ENCODE results near the gene PPP1CC. TPM values are rescaled to one million over a fixed set of nuclear protein-coding genes. Genes with fewer than 3 reads are reported as not detected.

The PPP1CC gene
- total RNA-seq, 1 donor from 2014 or later: 174 TPM

GRCh38 chr12:110721570-110721969 is 21.1 kb downstream of the PPP1CC start:
- no peaks in the 10 kb centered on the region for H3K9me3 Mint-ChIP-seq
- no peak for TF ChIP-seq CTCF (conservative IDR thresholded peaks at IDR 0.05)
- no peak overlapping the region for H3K4me3 Mint-ChIP-seq
- peaks cover 5% of the 10 kb centered on the region for H3K4me1 Mint-ChIP-seq (ENCODE audit: unreplicated experiment)
- no peak for DNase-seq (ENCODE audit: extremely low spot score, unreplicated experiment)
- H3K27ac Mint-ChIP-seq: no peak overlapping the region
- peaks cover 46% of the 10 kb centered on the region for H3K36me3 Mint-ChIP-seq
- no peaks in the 10 kb centered on the region for H3K27me3 Mint-ChIP-seq

- no peak overlapping the region for H3K4me3 Mint-ChIP-seq
- peaks cover 40% of the 10 kb centered on the region for H3K36me3 Mint-ChIP-seq
- no peaks in the 10 kb centered on the region for H3K9me3 Mint-ChIP-seq
- H3K27me3 Mint-ChIP-seq: no peaks in the 10 kb centered on the region
- H3K27ac Mint-ChIP-seq: no peak overlapping the region
- TF ChIP-seq CTCF (conservative IDR thresholded peaks at IDR 0.05): no peak
- no peak for DNase-seq (ENCODE audit: extremely low spot score, unreplicated experiment)
- H3K4me1 Mint-ChIP-seq (ENCODE audit: unreplicated experiment): peaks cover 5% of the 10 kb centered on the region
These were observed 22.2 kb downstream of the PPP1CC start for GRCh38 chr12:110720516-110720915.

GRCh38 chr12:110718222-110718908 is 24.3 kb downstream of the PPP1CC start:
- no peaks in the 10 kb centered on the region for H3K27me3 Mint-ChIP-seq
- no peak overlapping the region for H3K27ac Mint-ChIP-seq
- TF ChIP-seq CTCF (conservative IDR thresholded peaks at IDR 0.05): no peak
- no peak for DNase-seq (ENCODE audit: extremely low spot score, unreplicated experiment)
- no peaks in the 10 kb centered on the region for H3K4me1 Mint-ChIP-seq (ENCODE audit: unreplicated experiment)
- peaks cover 32% of the 10 kb centered on the region for H3K36me3 Mint-ChIP-seq
- H3K9me3 Mint-ChIP-seq: no peaks in the 10 kb centered on the region
- H3K4me3 Mint-ChIP-seq: no peak overlapping the region

- Mint-ChIP-seq H3K4me1 (ENCODE audit: unreplicated experiment) (no peaks in the 10 kb centered on the region), H3K27ac (no peak overlapping the region), H3K4me3 (no peak overlapping the region), H3K9me3 (no peaks in the 10 kb centered on the region), H3K27me3 (no peaks in the 10 kb centered on the region), H3K36me3 (peaks cover 27% of the 10 kb centered on the region)
- TF ChIP-seq CTCF (conservative IDR thresholded peaks at IDR 0.05): no peak
- no peak for DNase-seq (ENCODE audit: extremely low spot score, unreplicated experiment)
These were observed 25.7 kb downstream of the PPP1CC start for GRCh38 chr12:110717037-110717436.

- H3K27me3 Mint-ChIP-seq: no peaks in the 10 kb centered on the region
- no peak for DNase-seq (ENCODE audit: extremely low spot score, unreplicated experiment)
- H3K36me3 Mint-ChIP-seq: peaks cover 9% of the 10 kb centered on the region
- no peak overlapping the region for H3K4me3 Mint-ChIP-seq
- TF ChIP-seq CTCF (conservative IDR thresholded peaks at IDR 0.05): no peak
- no peak overlapping the region for H3K27ac Mint-ChIP-seq
- no peaks in the 10 kb centered on the region for H3K9me3 Mint-ChIP-seq
- no peaks in the 10 kb centered on the region for H3K4me1 Mint-ChIP-seq (ENCODE audit: unreplicated experiment)
These were observed 33.8 kb downstream of the PPP1CC start for GRCh38 chr12:110708917-110709316.

Data from type B pancreatic cell (in vitro differentiated cells).